PC-3 (cell line): ENCODE results near the gene CDH11. TPM values are rescaled to one million over a fixed set of nuclear protein-coding genes. Genes with fewer than 3 reads are reported as not detected.

Experiments used
- ATAC-seq: fragments of 200-7000 bp; cut with Tn5 transposase; 2 replicates; pipeline ENCODE4 v1.9.1; 2020; ENCODE audit warnings: mild to moderate bottlenecking, moderate library complexity
- BruUV-seq: library from RNA; stranded (reverse); fragments of 400-500 nt; replicated peaks from 2 replicates; lab custom pipeline; 2021; lab: Mats Ljungman, UMichigan
- CTCF ChIA-PET: fragments of 300-600 bp; sonication (Branson Sonifier 250); formaldehyde crosslinking; loops from one replicate; lab custom pipeline; 2022; ENCODE audit warnings: antibody characterized with exemption; lab: Charles Lee
- POLR2A ChIA-PET: fragments of 300-600 bp; sonication (Branson Sonifier 250); formaldehyde crosslinking; loops from one replicate; lab custom pipeline; 2022; ENCODE audit warnings: antibody characterized with exemption; ENCODE audit not compliant: unreplicated experiment; lab: Charles Lee
- DNase-seq: peaks from one replicate; pipeline ENCODE4 v3.0.0-alpha.2; 2015
- H2AFZ ChIP-seq: fragments of 300-600 bp; sonication (generic); 2 replicates; pipeline ENCODE4 v1.6.0; 2016; ENCODE audit warnings: antibody characterized with exemption, low read length
- H3F3A ChIP-seq: fragments of 300-600 bp; sonication (generic); one replicate; pipeline ENCODE4 v1.6.0; 2017; ENCODE audit warnings: antibody characterized with exemption, low read length, control low read depth, mild to moderate bottlenecking; ENCODE audit not compliant: unreplicated experiment
- H3K27ac ChIP-seq: fragments of 300-600 bp; sonication (generic); 2 replicates; pipeline ENCODE4 v1.5.1; 2016; ENCODE audit warnings: mild to moderate bottlenecking, low read length
- H3K27me3 ChIP-seq: fragments of 300-600 bp; sonication (generic); 2 replicates; pipeline ENCODE4 v1.6.1; 2016; ENCODE audit warnings: low read length, mixed read lengths
- H3K36me3 ChIP-seq: fragments of 300-600 bp; sonication (generic); 2 replicates; pipeline ENCODE4 v1.6.1; 2016; ENCODE audit warnings: low read depth, mixed run types, low read length, mixed read lengths
- H3K4me1 ChIP-seq: fragments of 300-600 bp; sonication (generic); 2 replicates; pipeline ENCODE4 v1.5.1; 2016; ENCODE audit warnings: low read length; ENCODE audit not compliant: insufficient read depth
- H3K4me2 ChIP-seq: fragments of 300-600 bp; sonication (generic); 2 replicates; pipeline ENCODE4 v1.6.0; 2016; ENCODE audit warnings: low read length
- H3K4me3 ChIP-seq: fragments of 300-600 bp; sonication (generic); 2 replicates; pipeline ENCODE4 v1.5.1; 2016; ENCODE audit warnings: mild to moderate bottlenecking, low read length, mixed read lengths
- H3K79me2 ChIP-seq: fragments of 300-600 bp; sonication (generic); 2 replicates; pipeline ENCODE4 v1.6.1; 2017; ENCODE audit warnings: low read length, mixed read lengths
- H3K9ac ChIP-seq: fragments of 300-600 bp; sonication (generic); 2 replicates; pipeline ENCODE4 v1.6.0; 2016; ENCODE audit warnings: mild to moderate bottlenecking, low read length
- H3K9me2 ChIP-seq: fragments of 300-600 bp; sonication (generic); replicated peaks from 2 replicates; pipeline ENCODE4 v1.6.1; 2016; ENCODE audit warnings: mixed run types, low read length, mixed read lengths
- H3K9me3 ChIP-seq: fragments of 300-600 bp; sonication (generic); 2 replicates; pipeline ENCODE4 v1.6.1; 2016; ENCODE audit warnings: low read length, mixed read lengths
- H4K20me1 ChIP-seq: fragments of 300-600 bp; sonication (generic); 2 replicates; pipeline ENCODE4 v1.6.1; 2016; ENCODE audit warnings: low read length, mixed read lengths
- CTCF ChIP-seq: fragments of 300-600 bp; sonication (generic); conservative IDR thresholded peaks from 2 replicates; pipeline ENCODE4 v1.5.1; 2017; ENCODE audit warnings: antibody characterized with exemption, low read depth, mild to moderate bottlenecking, low read length
- EZH2 ChIP-seq: fragments of 300-600 bp; sonication (generic); IDR thresholded peaks from one replicate; pipeline ENCODE4 v1.6.1; 2017; ENCODE audit warnings: antibody characterized with exemption, mild to moderate bottlenecking, low read length; ENCODE audit not compliant: unreplicated experiment
- EZH2phosphoT487 ChIP-seq: fragments of 300-600 bp; sonication (generic); IDR thresholded peaks from 2 replicates; pipeline ENCODE4 v1.6.1; 2018; ENCODE audit warnings: mild to moderate bottlenecking, antibody characterized with exemption, low read length, borderline replicate concordance
- intact Hi-C: fragments of 100-400 bp; cut with micrococcal nuclease; formaldehyde crosslinking; loops from 2 replicates; pipeline ENCODE4 v1.9.0; 2023
- total RNA-seq: library from RNA; depleted of rRNA; stranded (reverse); fragments of >200 nt; gene quantifications from 2 replicates; pipeline ENCODE4 v1.2.3, GENCODE V29; 2014

The CDH11 gene
- total RNA-seq, 1 experiment from 2014 or later = 172 TPM

GRCh38 chr16:64973171-64973570 lies 148.7 kb downstream of the CDH11 start:
- intact Hi-C loops = no loop called here
- Histone ChIP-seq H3K4me2 (no peak overlapping the region), H3K9me2 (no peaks in the 10 kb centered on the region), H3K4me1 (no peaks in the 10 kb centered on the region), H3K27ac (no peak overlapping the region), H3K9me3 (no peaks in the 10 kb centered on the region), H3K4me3 (no peak overlapping the region), H3K27me3 (no peaks in the 10 kb centered on the region), H2AFZ (no peak overlapping the region), H3K9ac (no peak overlapping the region), H3F3A (no peaks in the 10 kb centered on the region), H3K36me3 (peaks cover 35% of the 10 kb centered on the region), H3K79me2 (no peaks in the 10 kb centered on the region), H4K20me1 (peaks cover 3% of the 10 kb centered on the region; the same call in 1 of the 2 replicates)
- POLR2A ChIA-PET = no interaction called here
- TF ChIP-seq CTCF (no peak), EZH2phosphoT487 (no peak), EZH2 (no peak)
- ATAC-seq = no peak
- CTCF ChIA-PET = no interaction called here
- no peak for DNase-seq
- no TSS peak for BruUV-seq

GRCh38 chr16:64971171-64971570 lies 150.7 kb downstream of the CDH11 start:
- H3K27me3 ChIP-seq = no peaks in the 10 kb centered on the region
- POLR2A ChIA-PET = no interaction called here
- no TSS peak for BruUV-seq

GRCh38 chr16:64969221-64969620 lies 152.6 kb downstream of the CDH11 start:
- ChIA-PET POLR2A (no interaction called here), CTCF (no interaction called here)
- no peak for DNase-seq
- ATAC-seq = no peak
- Histone ChIP-seq H2AFZ (no peak overlapping the region), H3K4me2 (no peak overlapping the region), H3K36me3 (peaks cover 35% of the 10 kb centered on the region), H3K4me3 (no peak overlapping the region), H3K9ac (no peak overlapping the region), H3K27me3 (no peaks in the 10 kb centered on the region), H3K79me2 (no peaks in the 10 kb centered on the region), H3K9me2 (no peaks in the 10 kb centered on the region), H3K9me3 (no peaks in the 10 kb centered on the region), H3K27ac (no peak overlapping the region), H4K20me1 (no peaks in the 10 kb centered on the region), H3K4me1 (no peaks in the 10 kb centered on the region), H3F3A (no peaks in the 10 kb centered on the region)
- TF ChIP-seq EZH2phosphoT487 (no peak), EZH2 (no peak), CTCF (no peak)
- intact Hi-C loops = no loop called here
- BruUV-seq = no TSS peak

More at GRCh38 chr16:64971171-64971570, 150.7 kb downstream of the CDH11 start:
- H3K4me1 ChIP-seq = no peaks in the 10 kb centered on the region
- no peak overlapping the region for H2AFZ ChIP-seq
- H3K27ac ChIP-seq = no peak overlapping the region
- peaks cover 42% of the 10 kb centered on the region for H3K36me3 ChIP-seq
- H3F3A ChIP-seq = no peaks in the 10 kb centered on the region
- ATAC-seq (no peak), DNase-seq (no peak)
- TF ChIP-seq EZH2 (no peak), EZH2phosphoT487 (no peak), CTCF (no peak)
- H3K9me2 ChIP-seq = no peaks in the 10 kb centered on the region
- H3K9ac ChIP-seq = no peak overlapping the region
- CTCF ChIA-PET = no interaction called here
- intact Hi-C loops = no loop called here
- peaks cover 3% of the 10 kb centered on the region; the same call in 1 of the 2 replicates for H4K20me1 ChIP-seq
- no peak overlapping the region for H3K4me3 ChIP-seq
- no peak overlapping the region for H3K4me2 ChIP-seq
- no peaks in the 10 kb centered on the region for H3K79me2 ChIP-seq
- no peaks in the 10 kb centered on the region for H3K9me3 ChIP-seq
